IPS-NIHi11 (cell line): ENCODE data around the gene IL2RA.
A peak's percentile ranks its signal among the peaks of the same experiment; 100 is the strongest.
"Not testable (repeated sequence)": the region's sequence is repeated elsewhere in the genome, so short reads cannot be mapped to it uniquely, and the experiment has no call there.

Source experiments
- DNase-seq: peaks from one replicate; pipeline ENCODE4 v3.0.0; 2012; ENCODE audit warnings: mixed read lengths, low spot score

Gene IL2RA

GRCh38 chr10:6062101-6062771 lies at the start of gene IL2RA:
Gene IL2RA (minus strand): TSS chr10:6062367. CDS start chr10:6062151, 216 bp downstream.
- no peak for DNase-seq

DNA sequence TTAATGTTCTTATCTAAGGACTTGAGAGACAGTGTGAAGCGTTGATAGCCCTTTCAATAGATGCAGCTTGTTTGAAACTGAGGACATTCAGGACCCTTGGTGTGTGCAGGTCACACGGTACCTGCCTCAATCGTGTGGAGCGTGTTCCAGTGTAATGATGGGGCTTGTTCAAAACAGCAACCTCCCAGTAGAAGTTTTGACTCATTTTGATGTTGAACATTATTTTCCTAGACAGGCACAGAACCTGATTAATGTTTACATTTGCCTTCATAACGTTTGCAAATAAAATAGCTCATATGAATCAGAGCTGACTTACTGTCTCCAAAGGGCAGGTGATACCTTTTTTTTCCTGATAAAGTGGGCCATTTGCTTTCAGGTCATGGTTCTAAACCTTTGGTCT lies 48.0 kb upstream of the IL2RA start:
- DNase-seq = no peak

DNA sequence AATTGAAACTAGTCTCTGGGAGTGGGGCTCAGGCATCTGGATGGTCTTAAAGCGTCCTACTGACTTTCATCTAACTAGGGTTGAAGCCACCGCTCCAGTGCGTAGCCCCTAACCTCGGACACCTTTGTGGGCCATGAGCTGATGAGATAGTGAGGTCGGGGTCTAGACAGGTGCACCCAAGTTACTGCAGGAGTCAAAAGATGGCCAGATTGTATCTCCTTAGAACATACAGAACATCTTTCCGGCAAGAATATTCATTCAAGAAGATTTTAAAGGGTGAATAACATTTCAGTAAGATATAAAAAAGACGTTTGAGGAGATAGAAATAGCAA lies 47.2 kb upstream of the IL2RA start:
- no peak for DNase-seq

- DNase-seq = peak; percentile 75
Measured at GRCh38 chr10:6108631-6109443, 46.7 kb upstream of the IL2RA start.

DNA sequence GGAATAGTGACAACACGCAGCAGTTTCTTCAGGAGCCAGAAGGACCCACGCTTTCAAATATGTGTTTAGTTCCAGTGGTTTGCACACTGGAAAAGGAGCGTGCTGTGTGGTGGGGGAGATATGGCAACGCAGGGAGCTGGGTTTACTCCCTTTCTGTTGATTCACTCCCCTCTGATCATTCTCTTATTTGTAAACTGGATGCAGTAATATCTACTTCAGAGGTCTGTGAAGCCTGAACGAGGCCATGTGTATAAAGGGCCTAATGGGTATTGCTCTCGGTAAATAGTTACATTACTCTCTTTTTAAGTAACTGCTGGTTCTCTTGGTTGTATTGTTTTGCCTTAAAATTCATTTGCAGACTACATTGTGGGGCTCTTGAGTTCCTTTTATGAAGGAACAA lies 45.9 kb upstream of the IL2RA start:
- DNase-seq = no peak

DNA sequence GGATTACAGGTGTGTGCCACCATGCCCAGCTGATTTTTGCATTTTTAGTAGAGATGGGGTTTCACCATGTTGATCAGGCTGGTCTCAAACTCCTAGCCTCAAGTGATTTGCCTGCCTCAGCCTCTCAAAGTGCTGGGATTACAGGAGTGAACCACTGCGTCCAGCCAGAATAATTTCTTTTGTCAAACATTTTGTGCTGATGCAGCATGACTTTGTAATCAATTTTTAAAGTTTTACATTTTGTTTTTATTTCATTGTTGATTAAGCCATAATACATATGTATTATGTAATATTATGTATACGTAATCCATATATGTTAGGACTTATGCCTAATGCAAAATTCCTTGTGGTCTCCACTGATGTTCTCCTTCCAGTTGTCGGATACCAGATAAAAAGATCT lies 45.4 kb upstream of the IL2RA start:
- not testable (repeated sequence) for DNase-seq

DNA sequence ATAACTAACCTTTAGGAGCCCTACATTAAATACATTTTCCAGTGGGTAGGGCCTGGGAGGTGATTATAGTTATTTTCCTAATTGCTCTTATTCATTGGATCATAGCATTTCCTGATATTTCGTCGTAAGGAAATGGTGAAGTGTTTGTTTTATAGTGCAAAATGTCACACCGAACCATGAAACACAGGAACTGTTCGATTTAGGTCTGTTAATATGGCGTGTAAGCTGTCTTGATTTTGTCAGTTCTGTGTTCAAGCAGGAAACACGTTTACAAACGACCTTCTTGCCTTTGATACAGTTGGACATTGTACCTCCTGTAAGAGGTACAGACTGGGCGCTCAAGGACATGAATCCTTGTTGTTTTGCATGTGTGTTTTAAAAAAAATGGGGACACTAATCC lies 41.4 kb upstream of the IL2RA start:
- no peak for DNase-seq

- no peak for DNase-seq
Measured at GRCh38 chr10:6102128-6102527, 40.0 kb upstream of the IL2RA start.

GRCh38 chr10:6101181-6101580 lies 39.0 kb upstream of the IL2RA start:
- no peak for DNase-seq

- no peak for DNase-seq
Measured at GRCh38 chr10:6100370-6100769, 38.2 kb upstream of the IL2RA start.

- no peak for DNase-seq
Measured at GRCh38 chr10:6098156-6098555, 36.0 kb upstream of the IL2RA start.

DNA sequence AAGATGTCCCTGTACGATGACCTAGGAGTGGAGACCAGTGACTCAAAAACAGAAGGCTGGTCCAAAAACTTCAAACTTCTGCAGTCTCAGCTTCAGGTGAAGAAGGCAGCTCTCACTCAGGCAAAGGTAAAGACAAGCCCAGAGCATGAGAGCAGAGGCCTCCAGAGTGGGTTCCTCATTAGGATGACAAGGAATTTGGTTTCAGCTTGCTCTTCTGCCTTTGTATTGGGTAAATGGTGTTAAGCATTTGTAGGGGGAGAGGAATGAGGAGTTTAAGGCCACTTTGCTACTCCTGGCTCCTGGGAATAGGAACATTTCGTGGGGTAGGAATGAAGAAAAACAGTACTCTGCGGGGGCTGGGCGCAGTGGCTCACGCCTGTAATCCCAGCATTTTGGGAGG lies 34.9 kb upstream of the IL2RA start:
- DNase-seq = no peak

DNA sequence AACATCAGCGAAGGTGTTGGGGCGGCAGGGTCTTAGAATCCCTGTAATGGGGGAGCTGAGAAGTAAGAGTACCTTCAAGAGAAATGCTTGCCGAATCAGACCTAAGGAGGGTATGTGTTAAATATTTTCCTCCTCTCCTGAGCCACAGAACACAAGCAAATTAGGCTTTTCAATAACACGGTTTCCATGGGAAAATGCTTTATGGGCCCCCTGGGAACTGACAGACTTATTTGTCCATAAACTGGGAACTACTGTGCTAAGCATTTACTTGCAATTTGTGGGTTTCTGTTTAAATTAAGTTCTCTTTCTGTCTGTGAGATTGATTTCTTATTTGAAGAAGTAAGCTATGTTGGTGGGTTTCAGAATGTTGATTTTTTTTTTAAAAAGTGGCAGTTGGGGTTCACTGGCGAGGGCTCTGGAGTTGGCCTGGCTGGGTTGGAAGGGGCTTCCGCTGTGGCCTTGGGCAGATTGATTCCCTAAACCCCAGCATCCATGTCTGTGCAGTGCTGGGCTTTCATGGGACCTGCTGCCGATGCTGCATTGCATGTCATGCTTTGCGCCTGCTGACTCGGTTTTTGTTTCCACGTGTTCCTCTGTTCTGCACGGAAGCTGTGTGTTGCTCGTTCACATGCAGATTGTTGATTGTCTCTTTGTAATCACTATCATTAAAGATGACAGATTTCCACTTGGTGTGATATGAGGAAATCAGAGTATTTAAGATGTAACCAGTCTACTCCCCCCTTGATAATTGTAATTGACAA lies 33.8 kb upstream of the IL2RA start:
- DNase-seq = no peak

GRCh38 chr10:6092731-6093130 lies 30.6 kb upstream of the IL2RA start:
- DNase-seq = no peak

GRCh38 chr10:6091630-6092029 lies 29.5 kb upstream of the IL2RA start:
- no peak for DNase-seq

- DNase-seq = no peak
Measured at GRCh38 chr10:6089334-6090219, 27.4 kb upstream of the IL2RA start.

DNA sequence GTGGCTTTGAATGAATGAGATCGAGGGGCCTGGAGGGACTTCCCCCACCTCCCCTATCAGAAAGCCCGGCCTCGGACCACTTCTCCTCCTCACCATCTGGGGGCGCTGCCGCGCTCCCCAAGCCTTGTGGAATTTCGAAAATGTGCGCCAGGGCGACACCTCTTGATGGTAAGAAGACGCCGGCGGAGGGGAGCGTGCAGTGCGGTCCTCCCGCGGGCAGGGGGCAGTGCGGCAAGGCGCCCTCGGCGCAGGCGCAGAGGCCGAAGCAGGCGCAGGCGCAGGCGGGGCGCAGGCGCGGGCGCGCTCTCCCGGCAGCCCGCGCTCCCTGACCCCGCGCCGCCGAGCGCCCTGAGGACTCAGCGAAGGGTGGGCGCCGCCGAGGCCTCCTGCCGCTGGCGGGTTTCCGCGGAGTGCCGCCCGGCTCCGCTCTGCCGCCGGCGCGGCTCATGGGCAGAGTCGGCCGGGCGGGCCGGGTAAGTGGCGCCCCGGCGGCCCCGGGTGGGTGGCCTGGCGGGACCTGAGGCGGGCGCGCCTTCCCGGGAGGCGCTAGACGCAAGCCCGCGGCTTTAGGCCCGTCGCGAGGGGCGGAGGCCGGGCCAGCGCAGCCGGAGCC lies 26.7 kb upstream of the IL2RA start, which contains the start of gene RBM17:
Gene RBM17 (plus strand): TSS at position 314 of the 613 bp plus-strand sequence. CDS start 8,032 bp downstream, outside the sequence.
- DNase-seq = peak; percentile 92

DNA sequence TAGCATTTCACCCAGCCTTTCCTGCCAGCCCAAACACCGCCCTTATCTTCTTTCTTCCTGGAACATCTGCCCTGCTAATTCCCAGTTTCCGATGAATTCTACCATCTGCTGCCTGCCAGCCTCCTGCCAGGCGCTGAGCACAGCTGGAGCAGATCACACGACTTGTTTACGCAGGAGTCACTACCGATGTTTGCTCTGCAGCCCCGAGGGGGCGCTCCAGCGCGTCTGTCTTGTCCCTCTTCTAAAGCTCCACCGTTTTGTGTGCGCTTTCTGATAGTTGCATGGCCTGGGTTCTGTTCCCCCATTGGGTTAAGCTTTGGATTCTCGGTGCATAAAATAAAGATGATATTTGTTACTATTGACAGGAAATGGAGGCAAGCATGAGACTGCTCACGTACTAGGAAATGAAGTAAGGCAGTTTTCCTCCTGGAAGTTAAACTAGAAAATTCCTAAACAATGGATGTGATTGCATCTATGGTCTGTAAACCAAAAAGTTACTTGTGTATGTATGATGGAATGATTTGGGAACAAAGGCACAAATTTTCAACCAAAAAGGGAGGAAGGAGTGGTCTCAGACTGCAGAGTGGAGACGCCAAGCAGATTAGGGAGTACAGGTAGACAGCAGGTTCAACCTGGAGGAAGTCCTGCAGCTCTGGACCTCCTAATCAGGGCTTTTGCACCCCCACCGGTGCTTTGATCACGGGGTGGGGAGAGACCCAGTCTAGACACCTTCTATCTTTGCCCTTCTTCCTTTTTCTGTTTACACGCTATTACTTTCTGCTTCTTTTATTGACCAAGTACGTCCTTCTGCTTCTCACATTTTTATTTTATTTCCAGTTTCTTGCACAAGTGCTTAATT lies 24.4 kb upstream of the IL2RA start:
- peak; percentile 77 for DNase-seq

DNA sequence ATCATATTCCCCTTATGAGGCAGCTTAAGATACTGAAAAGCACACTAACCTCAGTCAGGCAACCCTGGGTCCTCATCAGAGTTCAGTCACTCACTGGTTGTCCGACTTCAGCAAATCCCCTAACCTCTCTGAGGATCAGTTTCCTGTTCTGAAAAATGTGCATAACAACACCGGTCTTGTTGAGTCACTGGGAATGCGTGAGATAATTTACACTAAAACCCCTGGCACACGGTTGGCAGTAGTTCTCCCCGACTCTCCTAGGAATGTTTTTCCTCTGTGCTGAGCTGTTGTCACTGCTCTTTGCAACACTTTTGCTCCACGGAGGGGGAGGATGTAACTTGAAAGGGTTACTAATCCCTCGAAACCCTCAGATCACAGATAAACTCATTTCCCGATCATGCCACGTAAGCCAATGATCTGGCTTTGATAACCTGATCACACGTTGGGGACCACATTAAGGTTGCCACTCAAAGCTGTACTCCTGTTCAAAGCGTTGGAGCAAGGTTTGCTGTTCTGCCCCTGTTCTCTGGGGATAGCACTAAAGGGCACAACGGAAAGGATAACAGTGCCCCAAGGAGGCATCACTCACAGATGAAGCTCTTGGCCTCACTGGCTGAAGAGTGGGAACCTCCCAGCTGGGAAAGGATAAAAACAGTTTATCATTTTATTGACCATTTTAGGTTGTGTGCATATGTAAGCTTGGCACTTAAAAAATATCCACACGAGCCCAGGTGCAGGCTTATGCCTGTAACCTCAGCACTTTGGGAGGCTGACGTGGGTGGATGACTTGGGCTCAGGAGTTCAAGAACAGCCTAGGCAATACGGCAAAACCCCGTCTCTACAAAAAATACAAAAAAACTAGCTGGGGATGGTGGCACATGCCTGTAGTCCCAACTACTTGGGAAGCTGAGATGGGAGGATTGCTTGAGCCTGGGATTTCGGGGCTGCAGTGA lies 21.6 kb upstream of the IL2RA start:
- no peak for DNase-seq
